ENCODE measurements around the gene ACRBP. TPM values are rescaled to one million over a fixed set of nuclear protein-coding genes. Genes with fewer than 3 reads are reported as not detected.

Gene ACRBP
- total RNA-seq, 1 donor from 2014 or later = 3.7 TPM

DNA sequence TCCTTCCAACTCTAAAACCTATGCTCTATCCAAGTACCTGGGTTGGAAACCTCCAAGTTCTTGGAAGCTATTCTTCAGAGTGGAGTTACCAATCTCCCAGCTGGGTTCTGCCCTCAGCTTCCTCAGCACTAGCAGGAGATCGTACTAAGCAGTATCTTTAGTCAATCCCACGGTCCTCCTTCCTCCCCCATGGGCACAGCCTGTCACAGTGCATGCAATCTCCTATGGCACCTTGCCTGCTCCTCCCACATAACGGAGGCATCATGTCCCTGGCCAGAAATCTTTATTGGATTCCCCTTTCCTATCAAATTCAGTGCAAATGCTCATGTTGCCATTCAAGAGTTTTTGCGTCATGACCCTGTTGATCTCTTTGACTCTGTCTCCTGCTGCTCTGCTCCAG, 6.1 kb downstream of the ACRBP start:
- peaks cover 10% of the 10 kb centered on the region for H3K4me1 Mint-ChIP-seq
- no peak overlapping the region for H3K27ac Mint-ChIP-seq
- H3K4me3 Mint-ChIP-seq = no peak overlapping the region
- no peak for DNase-seq (ENCODE audit: low spot score in 2 of 2, unreplicated experiment in 2 of 2)
- H3K27me3 Mint-ChIP-seq (ENCODE audit: low read depth) = peaks cover 17% of the 10 kb centered on the region
- TF ChIP-seq, protein P1, sequence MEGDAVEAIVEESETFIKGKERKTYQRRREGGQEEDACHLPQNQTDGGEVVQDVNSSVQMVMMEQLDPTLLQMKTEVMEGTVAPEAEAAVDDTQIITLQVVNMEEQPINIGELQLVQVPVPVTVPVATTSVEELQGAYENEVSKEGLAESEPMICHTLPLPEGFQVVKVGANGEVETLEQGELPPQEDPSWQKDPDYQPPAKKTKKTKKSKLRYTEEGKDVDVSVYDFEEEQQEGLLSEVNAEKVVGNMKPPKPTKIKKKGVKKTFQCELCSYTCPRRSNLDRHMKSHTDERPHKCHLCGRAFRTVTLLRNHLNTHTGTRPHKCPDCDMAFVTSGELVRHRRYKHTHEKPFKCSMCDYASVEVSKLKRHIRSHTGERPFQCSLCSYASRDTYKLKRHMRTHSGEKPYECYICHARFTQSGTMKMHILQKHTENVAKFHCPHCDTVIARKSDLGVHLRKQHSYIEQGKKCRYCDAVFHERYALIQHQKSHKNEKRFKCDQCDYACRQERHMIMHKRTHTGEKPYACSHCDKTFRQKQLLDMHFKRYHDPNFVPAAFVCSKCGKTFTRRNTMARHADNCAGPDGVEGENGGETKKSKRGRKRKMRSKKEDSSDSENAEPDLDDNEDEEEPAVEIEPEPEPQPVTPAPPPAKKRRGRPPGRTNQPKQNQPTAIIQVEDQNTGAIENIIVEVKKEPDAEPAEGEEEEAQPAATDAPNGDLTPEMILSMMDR (IDR thresholded peaks at IDR 0.05; ENCODE audit: unreplicated experiment) = no peak
- H3K9me3 Mint-ChIP-seq = no peaks in the 10 kb centered on the region
- H3K36me3 Mint-ChIP-seq = no peaks in the 10 kb centered on the region

DNA sequence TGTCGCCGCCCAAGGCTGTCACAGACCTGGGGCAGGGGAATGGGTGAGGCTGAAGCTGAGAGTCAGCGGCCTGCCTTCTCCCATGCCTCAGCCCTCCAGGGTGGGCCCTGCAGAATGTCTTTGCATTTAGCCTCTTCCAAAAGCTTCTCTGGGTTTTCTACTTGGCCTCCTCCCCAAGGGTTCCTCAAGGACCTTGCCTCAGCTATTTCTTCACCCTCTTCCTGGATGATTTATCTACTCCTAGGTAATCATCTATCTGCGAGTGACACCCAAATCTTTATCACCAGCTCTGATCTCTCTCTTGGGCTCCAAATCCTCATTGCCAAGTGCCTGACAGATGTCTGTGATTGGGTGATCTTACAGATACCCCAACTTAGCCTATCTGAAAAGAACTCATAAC, 6.7 kb downstream of the ACRBP start:
- Mint-ChIP-seq H3K4me1 (peaks cover 17% of the 10 kb centered on the region), H3K36me3 (no peaks in the 10 kb centered on the region), H3K9me3 (no peaks in the 10 kb centered on the region), H3K4me3 (no peak overlapping the region), H3K27me3 (ENCODE audit: low read depth) (peaks cover 17% of the 10 kb centered on the region), H3K27ac (no peak overlapping the region)
- DNase-seq (ENCODE audit: low spot score in 2 of 2, unreplicated experiment in 2 of 2) = no peak
- TF ChIP-seq, protein P1 (IDR thresholded peaks at IDR 0.05; ENCODE audit: unreplicated experiment) = no peak

DNA sequence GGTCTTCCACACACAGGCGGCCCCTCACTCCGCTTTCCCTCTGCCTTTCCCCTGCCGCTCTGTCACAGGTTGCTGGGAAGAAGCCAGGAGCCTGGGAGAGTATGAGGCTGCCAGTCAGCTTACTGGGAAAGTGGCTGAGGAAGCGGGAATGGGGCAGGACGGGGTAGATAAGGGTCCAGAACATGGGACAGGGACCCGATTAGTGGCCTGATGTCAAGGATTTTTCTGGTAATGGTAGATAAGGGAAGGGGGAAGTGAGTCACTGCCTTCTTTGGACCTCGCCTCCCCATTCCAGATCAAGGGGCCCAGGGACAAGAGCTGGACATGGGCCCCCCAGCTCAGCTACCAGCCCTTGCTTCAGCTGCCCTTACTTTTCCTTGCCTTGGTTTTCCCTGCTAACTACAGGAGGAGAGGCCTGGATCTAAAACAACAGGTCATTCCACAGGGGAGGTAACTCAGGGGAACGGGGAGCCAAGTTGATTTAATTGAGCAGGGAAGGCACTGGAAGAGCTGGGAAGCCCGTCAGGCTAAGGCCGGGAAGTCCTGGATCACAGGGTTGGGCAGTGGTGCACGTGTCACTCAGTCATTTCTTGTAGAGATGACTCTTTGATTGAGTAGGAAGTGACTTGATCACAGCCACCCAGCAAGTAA, 8.0 kb downstream of the ACRBP start:
- no peak overlapping the region for H3K27ac Mint-ChIP-seq
- H3K4me3 Mint-ChIP-seq = no peak overlapping the region
- no peaks in the 10 kb centered on the region for H3K36me3 Mint-ChIP-seq

DNA sequence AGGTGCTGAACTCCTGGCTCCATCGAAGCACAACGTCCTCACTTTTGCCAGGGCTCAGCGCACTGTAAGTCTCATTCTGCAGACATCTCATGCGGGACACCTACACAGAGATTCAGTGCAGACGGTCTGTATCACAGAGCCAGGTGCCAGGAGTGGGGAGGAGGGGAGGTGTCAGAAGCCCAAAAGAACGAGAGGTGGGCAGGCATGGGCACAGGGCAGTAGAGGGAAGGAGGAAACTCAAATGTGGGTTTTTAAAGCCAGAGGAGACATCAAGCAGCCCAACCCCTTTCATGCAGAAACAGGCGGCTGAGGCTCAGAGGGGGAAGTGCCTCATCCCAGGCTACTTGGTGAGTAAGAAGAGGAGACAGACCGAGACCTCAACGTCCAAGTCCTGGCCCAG, 8.9 kb downstream of the ACRBP start:
- Mint-ChIP-seq H3K27me3 (ENCODE audit: low read depth) (peaks cover 17% of the 10 kb centered on the region), H3K9me3 (no peaks in the 10 kb centered on the region), H3K36me3 (no peaks in the 10 kb centered on the region), H3K4me1 (peaks cover 17% of the 10 kb centered on the region), H3K4me3 (no peak overlapping the region), H3K27ac (no peak overlapping the region)
- TF ChIP-seq, protein P1 (IDR thresholded peaks at IDR 0.05; ENCODE audit: unreplicated experiment) = no peak
- DNase-seq (ENCODE audit: low spot score in 2 of 2, unreplicated experiment in 2 of 2) = no peak

More for the DNA sequence above, 8.0 kb downstream of the ACRBP start:
- no peaks in the 10 kb centered on the region for H3K9me3 Mint-ChIP-seq
- H3K4me1 Mint-ChIP-seq = peaks cover 14% of the 10 kb centered on the region
- H3K27me3 Mint-ChIP-seq (ENCODE audit: low read depth) = peaks cover 17% of the 10 kb centered on the region
- no peak for DNase-seq (ENCODE audit: low spot score in 2 of 2, unreplicated experiment in 2 of 2)
- TF ChIP-seq, protein P1 (IDR thresholded peaks at IDR 0.05; ENCODE audit: unreplicated experiment) = no peak

DNA sequence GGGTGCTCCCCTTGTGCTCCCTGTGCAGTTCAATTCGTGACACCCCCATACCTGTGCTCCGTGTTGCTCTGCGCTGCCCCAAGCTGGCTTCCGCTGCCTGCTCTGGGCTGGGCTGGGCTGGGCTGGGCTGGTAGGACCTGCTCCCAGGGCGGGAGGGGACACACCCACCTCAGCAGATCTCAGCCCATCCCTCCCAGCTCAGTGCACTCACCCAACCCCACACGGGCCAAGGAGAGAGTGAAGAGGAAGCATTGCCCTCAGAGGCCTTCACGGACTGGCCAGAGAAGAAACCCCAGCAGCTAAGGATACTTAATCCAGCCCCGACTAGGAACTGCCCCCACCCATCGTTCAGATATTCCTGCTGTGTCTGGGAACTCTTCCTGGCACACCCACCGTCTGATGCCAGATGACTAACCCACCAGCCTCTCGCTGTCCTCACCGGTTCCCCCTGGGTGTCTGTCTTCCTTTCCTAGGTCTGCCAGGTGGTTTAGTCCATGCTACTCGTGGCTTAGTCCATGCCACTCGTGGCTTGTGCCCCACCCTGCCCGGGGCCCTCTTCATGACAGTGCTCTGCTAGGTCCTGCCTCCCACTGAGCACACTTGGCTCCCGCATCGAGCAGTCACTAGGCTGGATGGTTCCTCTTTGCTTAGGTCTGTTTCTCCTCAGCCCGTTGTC, 11.2 kb downstream of the ACRBP start, which contains the start of gene LPAR5:
TSS of gene LPAR5 (minus strand) at position 104 of the 676 bp plus-strand sequence. CDS start 14,711 bp downstream, outside the sequence.
- no peak for DNase-seq (ENCODE audit: low spot score in 2 of 2, unreplicated experiment in 2 of 2)
- H3K4me1 Mint-ChIP-seq = peaks cover 40% of the 10 kb centered on the region
- peak within 1 kb of the TSS; percentile 51 for H3K27ac Mint-ChIP-seq
- no peak within 1 kb of the TSS for H3K4me3 Mint-ChIP-seq
- peaks cover 4% of the 10 kb centered on the region for H3K27me3 Mint-ChIP-seq (ENCODE audit: low read depth)
- no peaks in the 10 kb centered on the region for H3K36me3 Mint-ChIP-seq
- TF ChIP-seq, protein P1 (IDR thresholded peaks at IDR 0.05; ENCODE audit: unreplicated experiment) = no peak
- H3K9me3 Mint-ChIP-seq = no peaks in the 10 kb centered on the region
